ENCODE data around the gene SPATA6L. TPM values are rescaled to one million over a fixed set of nuclear protein-coding genes. Genes with fewer than 3 reads are reported as not detected.

SPATA6L gene, protein sequence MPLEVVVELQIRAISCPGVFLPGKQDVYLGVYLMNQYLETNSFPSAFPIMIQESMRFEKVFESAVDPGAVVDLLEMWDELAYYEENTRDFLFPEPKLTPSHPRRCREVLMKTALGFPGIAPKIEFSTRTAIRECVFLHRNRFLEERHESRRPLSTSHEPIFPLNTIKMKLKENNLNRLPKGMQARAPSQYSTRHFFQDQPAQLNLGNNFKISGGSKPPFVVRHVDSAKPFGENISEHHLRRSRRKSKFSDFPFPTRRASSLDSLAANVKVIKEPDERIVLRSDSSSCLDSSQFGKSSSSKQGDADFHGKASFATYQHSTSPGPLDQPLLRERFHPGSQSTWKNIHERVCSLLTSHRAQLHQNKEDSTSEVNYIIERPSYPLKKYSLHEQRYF
- polyA plus RNA-seq (ENCODE audit: insufficient read depth in 1 of 5, insufficient read length in 5 of 5, low replicate concordance in 1 of 5): 1 to 10 TPM; 4.8 to 8.0 (median 7.3) TPM
- long read RNA-seq, donor 1: 0 reads
- long read RNA-seq, donor 2: 0 reads
- long read RNA-seq, donor 3: 0 reads
- long read RNA-seq, donor 4: 0 reads
- long read RNA-seq, donor 5: 0 reads
- long read RNA-seq, donor 6, full-length matches to known transcripts: 1 of 1 reads
- long read RNA-seq, donor 6, partial matches to known transcripts: 0 of 1 reads
- long read RNA-seq, donor 6, other reads (novel, unspliced or antisense): 0 of 1 reads
- long read RNA-seq, donor 7: 0 reads
- long read RNA-seq, donor 8: 0 reads

DNA sequence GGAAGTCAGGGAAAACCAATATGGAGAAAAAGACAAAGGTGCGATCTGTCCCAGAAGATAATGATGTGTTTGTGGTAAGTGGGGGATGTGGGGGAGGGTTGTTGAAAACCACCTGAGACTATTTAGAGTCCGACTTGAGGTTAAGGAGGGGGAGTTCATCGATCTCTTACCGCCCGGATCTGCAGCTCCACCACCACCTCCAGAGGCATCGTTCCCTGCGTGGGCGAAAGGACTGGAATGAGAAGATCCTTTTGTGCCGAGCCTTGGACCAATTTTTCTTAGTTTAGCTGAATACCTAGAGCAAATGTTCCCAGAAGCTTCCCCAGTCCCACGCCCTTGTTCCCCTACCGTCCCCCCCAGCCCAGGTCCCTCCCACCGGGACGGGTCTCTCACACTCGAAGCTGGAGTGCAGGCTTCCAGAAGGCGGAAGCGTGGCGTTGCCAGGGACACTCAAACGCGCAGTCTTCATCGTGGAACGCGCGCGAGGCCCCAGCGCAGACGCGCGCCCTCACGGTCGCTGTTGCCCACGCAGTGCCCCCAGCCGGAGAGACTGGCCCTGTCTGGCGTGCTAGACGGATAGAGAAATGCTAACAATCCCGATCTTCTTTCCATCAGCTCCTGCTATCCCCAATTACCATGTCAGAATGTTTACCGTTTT is at the start of gene SPATA6L:
Gene SPATA6L (minus strand): TSS at position 439 of the 658 bp plus-strand sequence. CDS start 230 bp downstream, at position 209.
- peak; percentile 78 to 79 for DNase-seq

DNA sequence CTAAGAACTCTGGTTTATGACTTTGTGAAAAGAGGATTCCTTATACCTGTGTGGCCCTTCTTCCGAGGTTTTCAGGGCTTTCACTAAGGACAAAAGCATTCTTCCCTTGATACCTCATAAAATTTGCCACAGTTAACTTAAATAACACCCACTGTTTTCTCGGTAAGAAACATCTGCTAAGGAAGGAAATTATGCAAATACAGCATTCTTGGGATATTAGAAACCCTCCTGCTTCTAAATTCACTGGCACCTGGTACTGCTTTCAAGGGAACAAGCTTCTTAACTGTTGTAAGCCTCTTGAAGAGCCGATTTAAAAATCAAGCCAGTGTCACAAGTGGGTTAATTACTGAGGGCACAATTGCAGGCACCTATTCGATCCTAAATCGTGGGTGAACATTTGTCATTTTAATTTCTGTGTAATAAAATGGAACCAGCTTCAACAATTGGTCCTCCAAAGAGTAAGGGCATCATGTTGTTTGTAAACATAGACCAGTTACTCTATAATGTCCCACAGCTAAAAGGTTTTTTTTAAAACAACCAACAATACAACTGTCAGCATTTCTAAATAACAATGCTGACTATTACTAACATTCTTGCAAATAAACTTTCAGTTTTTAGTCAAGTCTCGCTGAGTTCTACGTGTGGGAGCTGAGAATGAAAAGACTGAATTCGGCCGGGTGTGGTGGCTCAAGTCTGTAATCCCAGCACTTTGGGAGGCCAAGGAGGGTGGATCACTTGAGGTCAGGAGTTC is 48.2 kb upstream of the SPATA6L start:
- DNase-seq: no peak

DNA sequence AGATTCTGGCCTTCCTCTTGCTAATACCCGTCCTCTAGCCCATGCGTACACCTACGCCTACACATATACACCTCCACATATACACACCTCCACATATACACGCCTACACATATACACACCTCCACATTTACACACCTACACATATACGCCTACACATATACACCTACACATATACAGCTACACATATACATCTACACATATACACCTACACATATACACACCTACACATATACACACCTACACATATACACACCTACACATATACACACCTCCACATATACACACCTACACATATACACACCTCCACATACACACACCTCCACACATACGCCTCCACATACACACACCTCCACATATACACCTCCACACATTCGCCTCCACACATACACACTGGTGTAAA is 47.6 kb upstream of the SPATA6L start:
- DNase-seq: no peak

DNA sequence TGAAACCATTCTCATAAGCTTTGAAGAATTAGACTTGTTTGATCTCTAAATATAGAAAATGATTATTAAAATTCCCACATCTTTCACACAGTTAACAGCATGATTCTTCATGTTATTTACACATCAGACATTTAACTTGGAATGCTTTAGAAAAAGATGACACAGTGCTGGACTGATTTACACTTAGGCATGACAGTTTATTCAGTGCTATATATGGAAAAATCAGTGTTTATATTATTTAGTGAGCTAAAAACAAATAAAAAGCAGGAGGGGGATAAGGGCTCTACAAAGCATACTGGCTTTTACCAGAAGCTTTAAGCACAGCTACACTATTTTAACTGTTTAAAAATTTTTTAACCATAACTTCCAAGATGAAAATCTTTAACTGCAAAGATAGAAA is 43.1 kb upstream of the SPATA6L start:
- no peak for DNase-seq

DNA sequence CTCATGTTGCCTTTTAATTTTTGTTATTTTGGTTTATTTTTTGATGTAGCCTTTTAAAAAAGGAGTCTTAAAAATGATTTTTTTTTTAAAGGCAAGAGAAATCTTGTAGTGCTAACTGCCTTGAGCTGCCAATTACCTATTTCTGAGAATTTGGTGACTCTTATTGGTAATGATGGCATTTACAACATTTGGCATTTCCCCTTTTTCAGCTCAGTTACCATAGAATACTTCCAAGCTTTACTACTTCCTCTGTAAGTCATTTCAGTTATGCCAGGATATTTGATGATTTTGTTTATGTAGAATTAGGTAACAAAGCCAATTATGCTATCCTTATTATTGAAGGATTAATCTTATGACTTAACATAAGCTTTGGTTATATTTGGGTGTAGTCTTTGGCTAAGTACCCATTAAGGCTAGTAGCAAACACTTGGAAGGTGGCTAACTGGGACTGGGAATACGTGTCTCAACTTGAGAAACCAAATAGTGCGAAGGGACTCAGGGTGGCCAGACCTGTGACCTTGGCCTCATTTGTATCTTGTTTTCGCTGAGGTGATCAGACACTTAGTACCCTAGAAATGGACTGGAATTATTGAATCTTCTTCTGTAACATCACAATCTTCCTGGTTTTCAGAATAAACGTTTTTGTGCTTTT is 40.8 kb upstream of the SPATA6L start:
- no peak for DNase-seq

DNA sequence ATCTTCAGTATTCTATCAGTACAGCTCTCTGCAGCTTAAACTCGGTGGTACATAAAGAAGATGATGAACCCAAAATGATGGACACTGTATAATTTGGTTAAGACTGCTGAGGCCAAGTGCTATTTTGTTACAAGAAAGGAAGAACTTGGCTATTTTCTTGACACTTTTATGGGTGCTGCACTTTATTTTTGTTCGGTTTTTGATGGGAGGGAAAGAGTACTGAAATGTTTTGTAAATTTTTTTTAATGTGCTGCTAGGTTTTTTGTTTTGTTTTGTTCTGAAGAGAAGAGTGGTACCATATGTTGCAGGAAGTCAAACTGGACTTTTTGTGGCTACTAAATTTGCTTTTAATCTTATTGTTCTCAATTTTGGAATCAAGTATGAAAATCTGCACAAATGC is 39.7 kb upstream of the SPATA6L start:
- DNase-seq: no peak

DNA sequence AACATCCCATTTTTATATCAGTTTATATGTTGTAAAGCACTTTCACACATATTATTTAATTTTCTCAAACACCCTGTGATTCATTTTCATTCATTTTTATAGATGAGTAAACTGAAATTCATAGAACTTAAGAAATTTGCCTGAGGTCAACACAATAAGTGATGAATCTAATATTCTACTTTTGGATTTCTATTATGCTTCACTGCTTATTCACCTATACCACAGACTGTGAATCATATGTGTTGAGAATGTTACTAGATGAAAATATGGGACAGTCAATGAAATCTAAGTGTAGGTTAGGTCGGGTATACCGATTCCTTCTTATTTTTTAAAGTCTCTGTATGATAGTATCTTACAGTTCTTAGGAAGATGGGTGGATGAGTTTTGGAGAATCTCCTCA is 37.8 kb upstream of the SPATA6L start:
- DNase-seq: no peak

DNA sequence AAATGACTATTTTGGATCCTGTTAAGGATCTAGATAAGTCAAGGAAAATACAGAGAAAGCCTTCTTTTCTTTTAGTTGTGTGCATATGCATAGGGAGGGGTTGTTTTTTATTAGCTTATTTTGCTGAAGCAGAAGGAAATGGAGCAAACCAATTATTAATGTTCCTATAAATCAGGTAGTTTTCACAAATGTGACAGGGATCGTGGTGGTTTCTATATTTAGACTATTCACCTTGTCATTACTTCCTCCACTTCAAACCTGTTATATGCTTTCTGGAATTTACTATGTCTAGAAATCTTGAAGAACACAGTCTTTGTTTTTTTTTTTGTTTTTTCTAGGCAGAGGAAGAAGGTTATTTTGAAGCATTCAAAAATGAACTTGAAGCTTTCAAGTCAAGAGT is 35.2 kb upstream of the SPATA6L start:
- no peak for DNase-seq

DNA sequence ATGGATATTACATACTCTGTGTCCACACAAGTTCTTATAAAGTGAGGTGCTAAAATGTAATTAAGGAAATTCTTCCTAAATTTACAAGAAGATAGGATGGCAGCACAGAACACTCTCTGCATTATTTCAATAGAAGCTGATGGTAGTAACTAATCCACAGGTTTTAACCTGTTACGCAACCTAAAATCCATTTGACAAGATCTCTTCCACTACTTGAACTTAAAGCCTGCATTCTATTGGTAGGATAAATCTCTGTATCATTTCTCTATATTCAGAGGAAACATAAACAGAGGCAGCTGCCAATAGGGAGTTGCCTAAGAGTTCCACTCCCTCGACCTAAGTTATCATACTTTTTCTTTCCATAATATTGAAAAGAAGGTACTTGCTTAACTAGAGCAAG is 34.7 kb upstream of the SPATA6L start:
- no peak for DNase-seq

DNA sequence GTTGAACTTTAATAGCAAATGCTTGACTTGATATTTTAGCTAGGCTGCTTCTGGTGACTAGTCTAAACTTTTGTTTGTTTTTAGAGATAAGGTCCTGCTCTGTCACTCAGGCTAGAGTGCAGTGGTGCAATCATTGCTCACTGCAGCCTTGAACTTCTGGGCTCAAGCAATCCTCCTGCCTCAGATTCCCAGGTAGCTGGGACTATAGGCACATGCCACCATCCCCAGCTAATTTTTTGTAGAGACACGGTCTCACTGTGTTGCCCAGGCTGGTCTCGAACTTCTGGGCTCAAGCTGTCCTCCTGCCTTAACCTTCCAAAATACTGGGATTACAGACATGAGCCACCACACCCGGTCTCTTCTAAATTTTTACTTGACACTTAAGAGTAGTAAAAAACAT is 33.8 kb upstream of the SPATA6L start:
- DNase-seq: no peak

DNA sequence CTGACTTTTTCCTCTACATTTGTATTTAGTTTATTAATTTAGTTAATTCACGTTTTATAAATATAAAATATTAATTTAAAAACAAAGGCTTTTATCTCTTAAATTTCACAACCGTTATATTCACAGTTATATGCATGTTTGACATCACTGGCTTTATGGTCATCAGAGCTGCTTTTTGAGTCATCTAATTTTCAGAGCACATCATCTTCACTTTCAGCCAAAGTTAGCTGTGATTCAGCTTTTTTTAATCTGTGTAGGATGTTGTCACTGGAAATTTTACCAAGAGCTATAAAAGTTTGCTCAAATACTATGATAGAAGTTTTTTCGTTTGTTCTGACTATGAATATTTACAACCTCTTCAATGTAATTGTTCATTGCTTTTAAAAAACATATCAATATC is 25.5 kb upstream of the SPATA6L start:
- no peak for DNase-seq

DNA sequence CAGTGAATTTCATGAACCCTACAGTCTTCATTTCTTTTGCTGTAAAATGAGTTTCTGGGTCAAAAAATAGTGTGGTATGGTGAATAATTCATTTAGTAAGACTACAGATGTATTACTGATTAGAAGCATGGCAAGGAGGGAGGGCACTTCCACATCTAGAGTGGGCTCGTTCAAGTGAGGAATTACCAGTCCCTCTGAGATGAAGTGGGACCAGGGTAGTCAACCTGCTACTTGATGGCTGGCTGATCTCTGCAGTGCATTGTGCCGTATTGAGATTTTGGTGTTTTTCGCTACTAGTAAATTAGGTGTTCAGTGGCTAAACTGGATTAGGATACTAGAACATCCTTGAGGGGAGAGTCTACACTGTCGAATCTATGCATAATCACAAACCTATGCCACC is 23.9 kb upstream of the SPATA6L start:
- no peak for DNase-seq

DNA sequence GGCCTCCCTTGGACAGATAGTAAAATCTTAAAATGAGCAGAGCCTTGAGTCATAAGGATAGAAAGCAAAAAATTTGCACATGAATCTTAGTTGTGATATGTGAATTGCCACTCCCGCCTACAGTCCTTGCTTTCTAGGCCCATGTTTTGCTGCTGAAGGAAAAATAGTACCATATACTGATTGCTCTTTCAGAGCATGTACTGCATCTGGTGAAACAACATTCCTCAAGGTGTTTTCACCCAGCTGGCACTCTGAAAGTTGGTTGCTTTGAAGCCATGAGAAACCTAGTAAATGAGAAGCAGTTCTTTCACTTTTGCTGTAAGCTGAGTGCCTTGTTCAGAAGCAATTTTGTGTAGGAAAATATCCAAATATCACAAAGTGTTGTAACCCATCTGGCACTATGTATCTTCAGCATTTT is 23.4 kb upstream of the SPATA6L start:
- DNase-seq: no peak

DNA sequence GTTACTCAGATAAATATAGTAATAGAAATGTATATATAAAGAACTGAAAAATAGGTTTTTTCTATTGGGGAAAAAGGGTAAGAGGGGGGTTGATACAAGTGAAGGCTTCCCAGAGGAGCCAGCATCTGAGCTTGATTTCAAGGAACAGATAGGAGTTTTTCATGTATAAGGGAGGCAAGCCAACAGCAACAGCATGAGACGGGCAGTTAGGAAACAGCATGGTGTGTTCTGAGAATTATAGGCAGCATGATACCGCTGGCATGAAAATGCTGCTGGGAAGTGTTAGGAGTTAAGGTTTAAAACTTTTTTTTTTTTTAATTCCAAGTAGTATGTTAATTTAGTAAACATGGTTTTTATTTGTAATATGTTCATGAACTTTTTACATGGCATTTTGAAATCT is 22.7 kb upstream of the SPATA6L start:
- no peak for DNase-seq

DNA sequence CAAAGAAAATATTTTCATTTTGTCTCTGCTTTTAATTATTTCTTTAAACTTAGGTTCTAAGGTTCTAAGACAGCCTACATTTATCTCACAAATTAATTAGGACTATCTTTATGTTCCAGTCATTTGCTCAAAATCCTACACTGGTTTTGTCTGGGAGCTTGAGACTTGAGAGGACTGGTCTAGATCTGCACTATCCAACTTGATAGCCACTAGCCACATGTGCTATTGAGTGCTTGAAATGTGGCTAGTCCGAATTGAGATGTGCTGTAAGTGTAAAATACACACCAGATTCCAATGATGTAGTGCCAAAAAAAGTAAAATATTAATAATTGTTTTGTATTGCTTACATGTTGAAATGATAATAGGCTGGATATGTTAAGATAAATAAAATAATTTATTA is 20.3 kb upstream of the SPATA6L start:
- DNase-seq: no peak

DNA sequence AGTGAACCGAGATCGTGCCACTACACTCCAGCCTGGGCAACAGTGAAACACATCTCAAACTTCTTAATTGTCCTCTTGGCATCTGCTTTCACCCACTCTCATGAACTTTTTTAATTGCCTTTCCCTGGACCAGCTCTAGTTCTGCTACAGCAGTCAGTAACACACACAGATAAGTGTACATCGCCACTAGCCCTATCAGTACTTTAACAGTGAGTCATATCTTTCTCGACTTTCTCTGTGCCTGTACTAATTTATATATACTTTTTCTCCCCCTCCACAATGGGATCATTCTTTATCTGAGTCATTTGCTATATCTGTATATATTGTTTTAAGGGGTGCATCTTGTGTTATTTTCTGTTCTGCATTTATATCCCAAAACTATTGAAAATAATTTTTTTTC is 19.8 kb upstream of the SPATA6L start:
- no peak for DNase-seq

DNA sequence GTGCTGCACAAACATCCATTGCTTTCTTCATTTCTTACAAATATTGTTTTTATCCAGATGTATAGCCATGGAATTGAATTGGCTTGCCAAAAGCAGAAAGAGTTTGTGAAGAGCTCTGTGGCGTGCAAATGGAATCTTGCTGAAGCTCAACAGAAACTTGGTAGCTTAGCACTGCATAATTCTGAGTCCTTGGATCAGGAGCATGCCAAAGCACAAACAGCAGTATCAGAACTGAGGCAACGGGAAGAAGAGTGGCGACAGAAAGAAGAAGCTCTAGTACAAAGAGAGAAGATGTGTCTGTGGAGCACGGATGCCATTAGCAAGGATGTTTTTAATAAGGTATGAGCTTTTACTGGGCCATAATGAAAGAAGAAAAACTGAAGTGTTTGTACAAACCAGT is 18.5 kb upstream of the SPATA6L start:
- no peak for DNase-seq

DNA sequence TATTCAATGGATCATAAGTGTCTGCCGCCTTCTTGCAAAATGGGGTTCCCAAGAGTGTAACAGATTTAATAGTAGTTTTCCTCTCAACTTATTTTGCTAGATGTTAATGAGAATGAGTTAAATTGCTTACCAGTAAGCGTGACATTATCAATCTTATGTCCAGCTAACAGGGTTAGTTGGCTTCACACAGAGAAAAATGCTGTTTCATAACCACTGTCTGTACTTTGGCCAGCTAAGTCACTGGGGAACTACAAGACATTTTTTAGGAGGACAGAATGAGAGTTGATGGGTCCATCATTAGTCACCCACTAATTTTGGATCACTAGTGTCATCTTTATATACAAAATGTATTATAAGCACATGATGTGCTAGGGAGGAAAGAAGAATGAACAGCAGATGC is 14.5 kb upstream of the SPATA6L start:
- DNase-seq: peak in 1 of 2 donors; percentile 20

DNA sequence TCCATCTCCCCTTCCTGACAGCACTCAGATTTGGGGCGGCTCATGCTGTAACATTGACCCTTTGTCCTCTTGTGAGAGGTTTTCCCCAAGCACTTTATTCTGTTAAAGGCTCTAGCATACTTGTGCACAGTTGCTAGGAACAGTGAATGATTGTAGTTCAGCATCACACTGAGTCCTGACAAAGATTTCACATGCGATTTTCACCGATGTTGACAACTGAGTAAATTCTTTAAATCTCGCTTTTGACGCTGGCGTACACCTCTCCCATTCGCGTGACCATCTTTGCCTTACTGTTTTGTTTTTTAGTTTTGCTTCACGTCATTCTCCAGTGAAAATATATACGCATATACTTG is 13.9 kb upstream of the SPATA6L start:
- peak in 1 of 2 donors; percentile 27 for DNase-seq

DNA sequence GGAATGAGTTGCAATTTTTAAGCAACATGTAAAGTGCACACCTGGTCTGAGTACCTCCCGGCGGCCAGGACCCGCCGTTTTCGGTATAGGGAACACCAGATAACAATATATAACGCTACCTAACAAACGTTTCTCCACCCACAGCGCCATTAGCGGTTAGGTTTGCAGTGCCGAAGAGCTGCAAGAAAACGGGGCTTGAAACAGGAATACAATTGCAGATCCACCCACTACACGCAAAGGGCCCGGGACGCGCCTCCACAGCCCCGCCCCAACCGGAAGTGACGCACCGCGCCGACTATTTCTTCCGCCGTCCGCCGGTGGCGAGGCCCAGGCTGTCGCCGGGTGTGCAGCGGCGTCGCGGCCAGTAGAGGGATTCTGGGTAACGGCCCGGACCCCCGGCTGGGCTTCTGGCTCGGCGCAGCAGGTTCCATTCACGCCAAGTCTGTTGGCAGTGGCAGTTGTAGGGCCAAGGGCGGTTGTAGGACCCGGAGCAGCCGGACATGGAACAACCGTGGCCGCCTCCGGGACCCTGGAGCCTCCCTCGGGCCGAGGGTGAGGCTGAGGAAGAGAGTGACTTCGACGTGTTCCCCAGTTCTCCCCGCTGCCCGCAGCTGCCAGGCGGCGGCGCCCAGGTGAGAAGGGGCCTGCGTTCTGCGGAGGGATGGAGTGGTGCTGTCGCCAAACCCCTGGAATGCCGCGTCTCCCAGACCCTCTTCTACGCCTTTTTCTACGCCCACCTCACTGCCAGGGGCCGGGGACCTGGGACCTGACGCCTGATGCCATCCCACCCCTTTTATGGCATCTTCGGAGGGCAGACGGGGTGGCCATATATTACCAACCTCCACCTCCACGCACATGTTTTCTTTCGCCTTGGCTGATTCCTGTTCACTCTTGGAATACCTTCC is 13.2 kb upstream of the SPATA6L start, which contains the start of gene CDC37L1:
Gene CDC37L1 (plus strand): TSS at position 302 of the 905 bp plus-strand sequence. CDS start 199 bp downstream, at position 501.
- DNase-seq: peak; percentile 97 to 98
